ENCODE measurements around the gene COIL.
A peak's percentile ranks its signal among the peaks of the same experiment; 100 is the strongest.

COIL gene

GRCh38 chr17:56909742-56910508 lies 50.9 kb downstream of the COIL start:
- H3K4me3 ChIP-seq = no peak overlapping the region
- peak in 1 of 2 donors; percentile 57 for DNase-seq
- H3K9me3 ChIP-seq = no peaks in the 10 kb centered on the region
- intact Hi-C loops (cut with DNase I; ENCODE audit: low total_unique reads) = no loop called here
- TF ChIP-seq CTCF (IDR thresholded peaks at IDR 0.05) = no peak
- H3K27ac ChIP-seq = peak overlapping the region; percentile 17 to 43
- peaks cover 22 to 37% (median 27%) of the 10 kb centered on the region in 3 donors for H3K36me3 ChIP-seq
- H3K27me3 ChIP-seq = no peaks in the 10 kb centered on the region
- peaks cover 4 to 43% (median 22%) of the 10 kb centered on the region in 4 donors for H3K4me1 ChIP-seq

GRCh38 chr17:56908001-56908542 lies 52.8 kb downstream of the COIL start:
- intact Hi-C loops (cut with DNase I; ENCODE audit: low total_unique reads) = no loop called here
- H3K4me1 ChIP-seq = peaks cover 0 to 39% (median 18%) of the 10 kb centered on the region in 4 donors
- peaks cover 41 to 55% (median 41%) of the 10 kb centered on the region in 3 donors for H3K36me3 ChIP-seq
- peak; percentile 72 for DNase-seq
- H3K27ac ChIP-seq = no peak overlapping the region
- no peak for TF ChIP-seq CTCF (IDR thresholded peaks at IDR 0.05)
- H3K4me3 ChIP-seq = no peak overlapping the region
- no peaks in the 10 kb centered on the region for H3K9me3 ChIP-seq
- H3K27me3 ChIP-seq = no peaks in the 10 kb centered on the region

DNA sequence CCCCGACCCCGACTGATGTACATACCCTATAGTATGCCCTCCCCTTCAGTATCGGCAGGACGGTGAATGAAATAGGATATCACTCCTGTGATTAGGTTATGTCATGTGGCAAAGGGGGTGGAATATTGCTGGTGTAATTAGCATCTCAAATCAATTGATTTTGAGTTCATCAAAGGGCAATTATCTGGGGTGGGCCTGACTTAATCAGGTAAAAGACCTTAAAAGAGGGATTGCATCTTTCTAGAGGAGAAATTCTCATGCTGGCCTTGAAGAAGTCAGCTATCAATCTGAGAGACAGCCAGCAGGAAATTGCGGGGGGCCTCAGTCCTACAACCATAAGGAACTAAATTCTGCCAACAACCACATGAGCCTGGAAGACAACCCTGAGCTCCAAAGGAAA lies 57.3 kb downstream of the COIL start:
- TF ChIP-seq CTCF (IDR thresholded peaks at IDR 0.05) = no peak
- intact Hi-C loops (cut with DNase I; ENCODE audit: low total_unique reads) = no loop called here
- no peaks in the 10 kb centered on the region for H3K9me3 ChIP-seq
- H3K4me1 ChIP-seq = peaks cover 0 to 2% (median 0%) of the 10 kb centered on the region in 4 donors
- H3K27ac ChIP-seq = no peak overlapping the region
- peaks cover 59 to 100% (median 80%) of the 10 kb centered on the region in 3 donors for H3K36me3 ChIP-seq
- DNase-seq = no peak
- no peaks in the 10 kb centered on the region for H3K27me3 ChIP-seq
- H3K4me3 ChIP-seq = no peak overlapping the region

GRCh38 chr17:56902348-56902747 lies 58.5 kb downstream of the COIL start:
- Histone ChIP-seq H3K27me3 (no peaks in the 10 kb centered on the region), H3K4me1 (no peaks in the 10 kb centered on the region), H3K4me3 (no peak overlapping the region), H3K27ac (no peak overlapping the region), H3K36me3 (peaks cover 51 to 100% (median 75%) of the 10 kb centered on the region in 3 donors), H3K9me3 (no peaks in the 10 kb centered on the region)
- no peak for TF ChIP-seq CTCF (IDR thresholded peaks at IDR 0.05)
- intact Hi-C loops (cut with DNase I; ENCODE audit: low total_unique reads) = no loop called here
- DNase-seq = no peak

DNA sequence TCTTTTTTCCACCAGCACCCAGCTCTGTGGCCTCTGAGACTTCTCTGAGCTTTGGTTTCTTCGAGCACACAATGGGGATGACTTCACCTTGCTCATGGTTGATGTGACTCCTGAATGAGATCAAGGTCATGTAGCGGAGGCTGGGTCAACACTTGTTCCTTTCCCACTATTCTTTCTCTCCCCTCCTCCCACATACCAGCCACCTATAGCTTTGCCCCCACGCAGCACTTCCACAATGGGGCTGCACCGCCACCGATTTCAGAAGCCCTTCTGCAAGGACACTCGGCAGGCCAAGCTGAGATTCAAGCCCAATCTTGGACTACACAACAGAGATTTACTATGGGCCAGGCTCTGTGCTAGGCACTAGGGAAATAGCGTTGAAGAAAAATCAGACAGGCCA lies 61.4 kb downstream of the COIL start:
- no peaks in the 10 kb centered on the region for H3K4me1 ChIP-seq
- peak in 1 of 2 donors; percentile 10 for DNase-seq
- peaks cover 44 to 100% (median 74%) of the 10 kb centered on the region in 3 donors for H3K36me3 ChIP-seq

More for the DNA sequence above, 61.4 kb downstream of the COIL start:
- no peaks in the 10 kb centered on the region for H3K27me3 ChIP-seq
- H3K27ac ChIP-seq = no peak overlapping the region
- TF ChIP-seq CTCF (IDR thresholded peaks at IDR 0.05) = no peak
- intact Hi-C loops (cut with DNase I; ENCODE audit: low total_unique reads) = no loop called here
- H3K9me3 ChIP-seq = no peaks in the 10 kb centered on the region
- H3K4me3 ChIP-seq = no peak overlapping the region
